HuH-7.5 (cell line): Measurements from ENCODE around the gene FAM153A.
"Not testable (repeated sequence)": the region's sequence is repeated elsewhere in the genome, so short reads cannot be mapped to it uniquely, and the experiment has no call there.

Experiments used
- DNase-seq: peaks from one replicate; pipeline ENCODE4 v3.0.0; 2011; ENCODE audit warnings: low spot score

FAM153A gene

GRCh38 chr5:177782792-177783633, at the start of gene FAM153A:
Gene FAM153A, minus strand, starts transcription at chr5:177782899.
- DNase-seq, result not testable (repeated sequence)

GRCh38 chr5:177832287-177832686, 49.6 kb upstream of the FAM153A start:
- not testable (repeated sequence) for DNase-seq

GRCh38 chr5:177826073-177826472, 43.4 kb upstream of the FAM153A start:
- DNase-seq, result not testable (repeated sequence)

DNA sequence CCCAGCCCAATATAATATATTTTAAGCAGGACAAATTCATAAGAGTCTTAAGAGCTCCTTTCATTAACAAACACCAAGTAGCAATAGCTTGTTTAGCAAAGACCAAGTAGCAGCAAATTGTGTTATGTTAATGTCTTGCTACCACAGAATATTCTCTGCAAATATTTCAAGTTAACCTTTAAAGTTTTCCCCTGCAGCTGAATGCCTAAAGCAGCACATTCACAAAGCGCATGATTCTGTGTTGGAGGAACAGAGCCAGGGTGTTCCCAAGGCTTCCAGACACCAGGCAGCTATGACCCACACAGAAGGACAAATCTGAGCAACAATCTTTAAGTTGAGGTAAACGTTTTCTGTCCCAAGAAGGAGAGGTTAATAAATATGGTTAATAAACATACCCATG, 42.1 kb upstream of the FAM153A start:
- DNase-seq, result not testable (repeated sequence)

DNA sequence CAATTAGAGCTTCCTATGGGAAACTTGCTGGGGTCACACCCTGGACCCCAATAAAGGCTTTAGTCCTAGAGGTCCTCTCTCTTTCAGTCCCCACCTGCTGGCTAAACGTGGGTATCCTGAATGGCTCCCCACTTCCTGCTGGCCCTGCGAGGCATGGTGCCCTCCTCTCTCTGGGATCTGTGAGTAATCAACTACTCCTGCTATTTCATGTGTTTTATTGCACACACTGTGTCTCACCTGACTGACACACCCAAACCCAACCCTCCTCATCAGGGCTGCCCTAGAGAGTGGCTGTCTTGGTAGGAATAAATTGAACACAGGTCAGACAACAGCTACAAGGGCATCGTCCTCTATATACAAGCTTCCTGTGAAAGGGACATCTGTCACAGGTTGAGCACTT, 39.8 kb upstream of the FAM153A start:
- DNase-seq, result not testable (repeated sequence)

DNA sequence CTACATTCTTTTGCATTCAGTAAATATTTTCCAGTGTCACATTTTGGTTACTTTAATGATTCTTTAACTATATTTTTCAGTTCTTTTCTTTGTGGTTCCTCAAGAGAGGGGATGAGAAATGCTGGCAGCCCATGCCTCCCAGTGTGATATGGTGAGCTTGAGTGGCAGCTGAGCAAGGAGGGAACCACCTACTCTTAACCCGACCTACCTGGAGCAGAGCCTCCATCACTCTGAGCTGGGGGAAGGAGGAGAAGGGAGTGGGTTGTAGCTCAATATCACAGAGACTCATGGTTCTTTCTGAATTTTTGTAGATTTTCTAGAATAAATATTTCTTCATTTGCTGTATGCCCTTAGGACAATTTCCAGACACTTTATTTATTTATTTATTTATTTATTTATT, 37.0 kb upstream of the FAM153A start:
- DNase-seq, result not testable (repeated sequence)

DNA sequence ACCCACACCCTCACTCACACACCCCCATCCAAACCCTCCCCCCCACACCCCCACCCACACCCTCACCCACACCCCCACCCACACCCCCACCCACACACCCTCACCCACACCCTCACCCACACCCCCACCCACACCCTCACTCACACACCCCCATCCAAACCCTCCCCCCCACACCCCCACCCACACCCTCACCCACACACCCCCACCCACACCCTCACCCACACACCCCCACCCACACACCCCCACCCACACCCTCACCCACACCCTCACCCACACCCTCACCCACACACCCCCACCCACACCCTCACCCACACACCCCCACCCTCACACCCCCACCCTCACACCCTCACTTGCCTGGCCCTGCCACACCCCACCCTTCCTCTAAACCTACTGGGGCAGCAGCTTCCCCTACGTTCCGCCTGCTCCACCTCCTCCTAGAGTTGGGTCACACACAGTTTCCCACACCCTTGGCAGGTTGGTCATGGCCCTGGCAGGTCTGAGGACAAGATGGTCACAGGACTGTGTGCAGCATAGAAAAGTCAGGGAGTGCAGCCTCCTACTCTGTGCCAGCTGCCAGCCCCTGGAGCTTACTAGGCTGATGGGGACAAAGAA, 30.2 kb upstream of the FAM153A start:
- not testable (repeated sequence) for DNase-seq

DNA sequence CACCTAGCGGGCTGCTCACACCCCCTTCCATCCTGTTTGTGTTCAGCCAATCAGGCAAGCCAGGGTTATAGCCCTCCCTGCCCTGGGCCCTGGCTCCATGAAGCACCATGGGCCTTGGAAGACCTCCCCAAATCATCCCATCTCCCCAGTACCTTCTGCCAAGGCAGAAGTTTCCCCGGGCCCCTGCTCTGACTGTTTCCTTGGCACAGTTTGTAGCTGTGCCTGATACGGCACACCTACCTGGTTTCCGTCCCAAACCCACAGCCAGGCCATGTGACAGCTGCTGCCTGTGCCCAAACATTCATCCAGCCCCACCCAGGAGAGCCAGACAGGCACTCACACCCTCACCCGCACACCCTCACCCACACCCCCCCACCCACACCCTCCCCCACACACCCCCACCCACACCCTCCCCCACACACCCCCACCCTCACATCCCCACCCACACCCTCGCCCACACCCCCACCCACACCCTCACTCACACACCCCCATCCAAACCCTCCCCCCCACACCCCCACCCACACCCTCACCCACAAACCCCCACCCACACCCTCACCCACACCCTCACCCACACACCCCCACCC, 29.6 kb upstream of the FAM153A start:
- DNase-seq, result not testable (repeated sequence)

DNA sequence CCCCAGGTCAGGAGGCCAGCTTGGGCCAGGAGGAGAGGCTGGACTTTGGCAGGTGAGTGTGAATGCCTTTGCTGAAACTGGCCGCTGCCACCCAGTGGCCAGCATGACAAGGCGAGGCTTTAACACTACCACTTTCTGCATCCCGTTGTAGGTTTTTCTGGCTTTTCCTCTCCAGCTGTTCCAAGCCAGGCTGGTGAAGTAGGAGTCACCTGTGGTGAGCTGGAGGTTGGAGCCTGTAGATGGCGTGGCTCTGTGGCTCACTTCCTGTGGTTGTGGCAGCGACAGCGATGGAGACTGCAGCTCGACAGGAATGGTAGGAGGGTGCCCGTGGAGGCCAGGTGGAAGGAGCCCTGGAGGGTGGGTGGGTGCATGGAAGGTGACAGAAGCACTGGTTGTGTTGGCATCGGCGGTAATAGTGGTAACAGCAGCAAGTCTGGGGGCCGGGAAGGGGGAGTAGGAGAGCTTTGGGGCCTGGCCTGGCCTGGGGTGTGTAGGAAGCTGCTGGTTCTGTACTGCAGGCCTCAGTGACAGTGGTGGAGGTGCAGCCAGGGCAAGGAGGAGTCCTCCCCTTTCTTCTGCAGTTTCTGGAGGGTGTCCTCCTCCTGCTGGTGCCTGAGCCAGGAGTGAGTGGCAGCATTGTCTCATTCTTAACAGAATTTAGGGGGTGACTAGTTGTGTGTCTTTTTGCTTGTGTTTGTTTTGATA, 26.7 kb upstream of the FAM153A start:
- DNase-seq, result not testable (repeated sequence)

DNA sequence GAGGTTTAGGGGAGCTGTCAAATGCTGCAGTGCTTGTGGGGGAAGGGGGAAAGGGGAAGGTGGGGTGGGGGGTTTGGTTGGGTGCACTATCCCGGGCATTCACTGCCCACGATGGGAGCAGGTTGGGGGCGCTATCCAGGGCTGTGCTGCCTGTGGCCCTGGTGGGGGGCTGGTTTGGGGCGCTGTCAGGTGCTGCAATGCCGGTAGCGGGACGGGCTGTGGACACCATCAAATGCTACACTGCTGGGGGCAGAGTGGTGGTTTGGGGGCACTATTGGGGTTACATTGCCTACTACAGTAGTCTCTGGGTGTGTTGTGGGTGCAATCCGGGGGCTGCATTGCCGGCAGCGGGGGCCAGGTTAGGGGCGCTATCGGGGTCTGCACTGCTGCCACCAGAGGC, 25.7 kb upstream of the FAM153A start:
- DNase-seq, result not testable (repeated sequence)

- DNase-seq, result not testable (repeated sequence)
These were observed 24.6 kb upstream of the FAM153A start for GRCh38 chr5:177807265-177807664.

DNA sequence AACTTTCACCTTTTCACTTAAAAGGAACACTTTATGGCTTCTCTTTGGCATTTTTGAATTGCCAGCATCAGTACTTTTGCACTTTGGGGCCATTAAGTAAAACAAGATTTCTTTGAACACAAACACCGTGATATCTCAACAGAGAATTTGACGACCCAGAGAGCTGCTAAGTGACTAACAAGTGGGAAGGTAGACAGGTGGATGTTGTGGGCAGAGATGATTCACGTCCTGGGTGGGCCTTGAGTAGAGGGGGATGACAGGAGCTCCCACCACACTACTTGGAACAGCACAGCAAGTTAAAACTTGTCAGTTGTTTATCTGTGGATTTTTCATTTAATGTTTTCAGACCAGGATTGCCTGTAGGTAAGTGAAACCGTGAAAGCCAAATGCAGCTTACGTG, 18.7 kb upstream of the FAM153A start:
- peak; percentile 1 for DNase-seq

- not testable (repeated sequence) for DNase-seq
These were observed 15.6 kb upstream of the FAM153A start for GRCh38 chr5:177798237-177798840.

- not testable (repeated sequence) for DNase-seq
These were observed 10.6 kb upstream of the FAM153A start for GRCh38 chr5:177793272-177793671.

- not testable (repeated sequence) for DNase-seq
These were observed 8.9 kb upstream of the FAM153A start for GRCh38 chr5:177791649-177792048.

DNA sequence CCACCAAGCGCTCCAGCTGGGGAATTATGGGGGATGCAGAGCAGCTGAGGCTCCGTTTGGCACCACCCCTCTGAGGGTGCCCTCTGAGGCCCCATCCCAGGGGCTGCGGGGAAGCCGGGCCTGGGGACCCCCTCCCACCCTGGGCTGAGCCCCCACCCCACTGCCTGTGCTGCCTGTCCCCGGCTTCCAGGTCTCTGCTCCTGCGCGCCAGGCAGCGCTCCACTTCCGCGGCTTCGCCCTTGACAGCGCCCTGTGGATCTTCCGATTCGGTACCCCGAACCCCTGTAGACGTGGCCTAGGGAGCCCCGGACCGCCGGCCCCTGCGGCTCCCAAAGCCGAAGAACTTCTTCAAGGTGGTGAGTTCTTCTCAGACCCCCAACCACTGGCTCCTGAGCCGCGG, 530 bp downstream of the FAM153A start:
- DNase-seq, result not testable (repeated sequence)

- not testable (repeated sequence) for DNase-seq
These were observed 11.5 kb downstream of the FAM153A start for GRCh38 chr5:177771206-177771605.

DNA sequence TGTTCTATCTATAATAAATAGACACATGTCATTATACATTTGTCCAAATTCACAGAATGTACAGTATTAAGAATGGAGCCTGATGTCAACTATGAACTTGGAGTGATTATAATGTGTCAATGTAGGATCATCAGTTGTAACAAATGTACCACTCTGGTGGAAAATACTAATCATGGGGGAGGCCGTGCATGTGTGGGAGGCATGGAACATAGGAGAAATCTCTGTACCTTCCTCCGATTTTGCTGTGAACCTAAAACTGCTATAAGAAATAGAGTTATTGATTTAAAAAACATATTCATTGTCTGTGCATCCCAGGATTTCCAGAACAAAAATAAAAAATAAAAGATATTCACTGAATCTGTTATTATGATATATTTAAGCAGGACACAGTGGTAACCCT, 12.1 kb downstream of the FAM153A start:
- DNase-seq, result not testable (repeated sequence)

DNA sequence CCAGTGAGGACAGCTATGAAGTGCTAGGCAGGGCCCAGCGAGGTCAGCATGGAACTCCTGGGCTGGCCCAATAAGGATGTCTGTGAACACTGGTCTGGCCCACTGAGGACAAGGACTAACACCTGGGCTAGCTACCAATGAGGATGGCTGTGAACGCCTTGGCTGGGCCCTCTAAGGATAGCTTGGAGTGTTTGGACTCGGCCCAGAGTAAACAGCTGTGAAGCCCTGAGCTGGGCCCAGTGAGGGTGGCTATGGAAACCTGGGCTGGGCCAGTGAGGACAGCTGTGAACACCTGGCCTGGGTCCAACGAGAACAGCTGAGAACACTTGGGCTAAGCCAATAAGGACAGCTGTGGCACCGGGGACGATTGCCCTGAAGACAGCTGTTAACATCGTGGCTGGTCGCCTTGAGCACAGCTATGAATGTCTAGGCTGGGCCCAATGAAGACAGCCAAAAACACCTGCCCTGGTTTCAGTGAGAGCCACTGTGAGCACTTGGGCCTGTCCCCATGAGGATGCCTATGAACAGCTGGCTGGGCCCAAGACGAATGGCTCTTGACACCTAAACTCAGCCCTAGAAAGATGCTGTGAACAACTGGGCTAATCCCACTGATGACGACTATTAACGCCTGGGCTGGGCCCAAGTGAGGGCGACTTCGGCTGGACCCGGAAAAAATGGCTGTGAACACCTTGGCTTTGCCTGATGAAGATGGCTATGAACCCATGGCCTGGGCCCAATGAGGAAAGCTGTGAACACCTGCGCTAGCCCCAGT, 18.8 kb downstream of the FAM153A start:
- DNase-seq, result not testable (repeated sequence)

DNA sequence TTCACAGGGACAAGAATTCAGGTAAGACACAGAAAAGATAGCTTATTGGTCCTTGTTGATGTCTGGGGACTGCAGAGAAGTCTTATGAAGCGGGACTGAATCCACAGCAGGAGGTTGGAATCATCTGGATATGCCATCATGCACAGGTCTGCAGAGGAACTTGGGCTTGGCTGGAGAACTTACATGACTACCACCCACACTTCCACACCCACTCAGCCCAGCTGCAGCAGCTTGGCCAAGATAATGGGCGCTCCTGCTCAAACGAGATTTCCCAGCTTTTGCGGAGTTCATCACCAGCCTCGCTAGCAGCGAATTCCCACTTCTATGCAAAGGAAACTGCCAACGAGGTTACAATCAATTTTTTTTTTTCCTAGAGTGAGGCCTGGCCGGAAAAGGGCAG, 21.7 kb downstream of the FAM153A start:
- DNase-seq, result not testable (repeated sequence)

- not testable (repeated sequence) for DNase-seq
These were observed 35.3 kb downstream of the FAM153A start for GRCh38 chr5:177747354-177747753.
